ENCODE data around the gene TCEAL8.

GRCh38 chrX:103274284-103274683 is 19.3 kb upstream of the TCEAL8 start:
- TF ChIP-seq POLR2A (IDR thresholded peaks at IDR 0.05) (no peak), CTCF (IDR thresholded peaks at IDR 0.05) (no peak)
